Inflammatory macrophage (primary cell): ENCODE measurements around the gene ZSCAN18.
"Not testable (repeated sequence)": the region's sequence is repeated elsewhere in the genome, so short reads cannot be mapped to it uniquely, and the experiment has no call there.

ENCODE experiments used
- DNase-seq, 2 donors: peaks; one replicate each; pipeline ENCODE4 v3.0.0-alpha.2; 2020 to 2022
- total RNA-seq, 18 experiments: gene quantifications; one replicate each; lab custom pipeline; 2026; ENCODE audit warnings: mixed read lengths in 6 of 18, inconsistent platforms in 2 of 18; lab: John Stamatoyannopoulos, UW

ZSCAN18 gene
- 0.98 to 14.6 (median 7.6) reads per million in 18 experiments for total RNA-seq

GRCh38 chr19:58097781-58098681 is at the start of gene ZSCAN18:
ZSCAN18 (minus strand) TSS chr19:58098231; CDS start chr19:58090267, 7,964 bp downstream.
- DNase-seq: peak; percentile 91 to 95

GRCh38 chr19:58147475-58147874 is 49.4 kb upstream of the ZSCAN18 start:
- not testable (repeated sequence) for DNase-seq

GRCh38 chr19:58145849-58146248 is 47.8 kb upstream of the ZSCAN18 start:
- no peak for DNase-seq

GRCh38 chr19:58134244-58134643 is 36.2 kb upstream of the ZSCAN18 start:
- DNase-seq: no peak

- no peak for DNase-seq
These were observed 31.3 kb upstream of the ZSCAN18 start for GRCh38 chr19:58129284-58129683.

- DNase-seq: no peak
These were observed 30.1 kb upstream of the ZSCAN18 start for GRCh38 chr19:58128041-58128685.

- no peak for DNase-seq
These were observed 25.3 kb upstream of the ZSCAN18 start for GRCh38 chr19:58123354-58123753.

- DNase-seq: no peak
These were observed 21.1 kb upstream of the ZSCAN18 start for GRCh38 chr19:58118979-58119733.

GRCh38 chr19:58117841-58118575 is 20.0 kb upstream of the ZSCAN18 start:
- DNase-seq: no peak

- no peak for DNase-seq
These were observed 10.5 kb upstream of the ZSCAN18 start for GRCh38 chr19:58108546-58108817.

GRCh38 chr19:58107778-58108545 is 9.9 kb upstream of the ZSCAN18 start:
- no peak for DNase-seq

- no peak for DNase-seq
These were observed 609 bp upstream of the ZSCAN18 start for GRCh38 chr19:58098682-58098998.

- DNase-seq: no peak
These were observed 682 bp downstream of the ZSCAN18 start for GRCh38 chr19:58097349-58097748.

GRCh38 chr19:58096884-58097283 is 1.1 kb downstream of the ZSCAN18 start:
- no peak for DNase-seq

GRCh38 chr19:58095328-58095727 is 2.7 kb downstream of the ZSCAN18 start:
- no peak for DNase-seq

- no peak for DNase-seq
These were observed 5.0 kb downstream of the ZSCAN18 start for GRCh38 chr19:58093071-58093470.

GRCh38 chr19:58091251-58091995 is 6.6 kb downstream of the ZSCAN18 start:
- DNase-seq: no peak

GRCh38 chr19:58089846-58090245 is 8.2 kb downstream of the ZSCAN18 start:
- no peak for DNase-seq

- no peak for DNase-seq
These were observed 9.4 kb downstream of the ZSCAN18 start for GRCh38 chr19:58088521-58089052.

- no peak for DNase-seq
These were observed 11.0 kb downstream of the ZSCAN18 start for GRCh38 chr19:58086825-58087710.
